K562 (cell line): ENCODE data around the gene STT3B. TPM values are rescaled to one million over a fixed set of nuclear protein-coding genes. Genes with fewer than 3 reads are reported as not detected.

Experiments used
- DIDO1 ChIP-seq: fragments of 450-650 bp; IDR thresholded peaks from 2 replicates; pipeline ENCODE4 v1.6.1; 2016; ENCODE audit warnings: low read depth, missing biosample characterization, missing genetic modification characterization
- DPF2 ChIP-seq: fragments of 450-650 bp; IDR thresholded peaks from 2 replicates; pipeline ENCODE4 v1.6.1; 2016
- FOXK2 ChIP-seq, 2 experiments: fragments of 450-650 bp; IDR thresholded peaks in 1 of 2; conservative IDR thresholded peaks in 1 of 2; 2 replicates each; pipeline ENCODE4 v1.6.1; 2016; ENCODE audit warnings: low read depth in 2 of 2, mild to moderate bottlenecking in 1 of 2
- GMEB1 ChIP-seq: fragments of 250-450 bp; sonication (Bioruptor Pico); IDR thresholded peaks from 2 replicates; pipeline ENCODE4 v1.4.0; 2020; ENCODE audit warnings: mild to moderate bottlenecking
- HDGF ChIP-seq: fragments of 450-650 bp; IDR thresholded peaks from 2 replicates; pipeline ENCODE4 v1.6.1; 2016
- NKRF ChIP-seq: fragments of 450-650 bp; IDR thresholded peaks from 2 replicates; pipeline ENCODE4 v1.6.1; 2016; ENCODE audit warnings: borderline replicate concordance
- PHB2 ChIP-seq: fragments of 450-650 bp; IDR thresholded peaks from 2 replicates; pipeline ENCODE4 v1.6.1; 2017; ENCODE audit warnings: low read depth
- SMAD1 ChIP-seq: fragments of 150-350 bp; IDR thresholded peaks from 2 replicates; pipeline ENCODE4 v1.6.1; 2014; ENCODE audit warnings: low read length, low read depth; ENCODE audit not compliant: partially characterized antibody
- SRSF1 ChIP-seq: fragments of 200-400 bp; formaldehyde crosslinking; IDR thresholded peaks from 2 replicates; pipeline ENCODE4 v1.6.1; 2017; ENCODE audit warnings: mild to moderate bottlenecking, low read depth, low read length, moderate library complexity
- TSHZ1 ChIP-seq: fragments of 250-450 bp; sonication (Bioruptor Pico); IDR thresholded peaks from 2 replicates; pipeline ENCODE4 v1.4.0; 2020; ENCODE audit warnings: mild to moderate bottlenecking, moderate library complexity
- ZBTB40 ChIP-seq, 2 experiments: fragments of 450-650 bp in 1 of 2; sonication (generic) in 1 of 2; formaldehyde crosslinking in 1 of 2; IDR thresholded peaks; 2 replicates each; pipeline versions ENCODE4 v1.7.1 to v1.9.0; 2016 to 2022; ENCODE audit warnings: inconsistent platforms in 1 of 2, mild to moderate bottlenecking in 1 of 2, missing genetic modification reagents in 1 of 2
- ZNF274 ChIP-seq: IDR thresholded peaks from 2 replicates; pipeline ENCODE4 v1.6.1; 2011; ENCODE audit warnings: low read depth, mild to moderate bottlenecking, low read length, moderate library complexity, borderline replicate concordance
- polyA plus RNA-seq, 8 experiments: library from polyadenylated mRNA; depleted of rRNA in 4 of 8; stranded (reverse) in 5 of 8; unstranded in 3 of 8; fragments of >200 nt; fragmentation: Nextera tagmentation in 2 of 8; fragmentation: Illumina TruSeq in 1 of 8; extraction: Ambion mirVana in 2 of 8; extraction: Trizol in 1 of 8; gene quantifications; 2 replicates each; pipeline versions ENCODE4 v1.2.1 to v1.2.3, GENCODE V29; 2011 to 2014; ENCODE audit warnings: inconsistent platforms in 1 of 8, missing spikeins in 1 of 8
- total RNA-seq, 7 experiments: library from RNA; depleted of rRNA in 6 of 7; stranded (reverse); fragments of >200 nt in 6 of 7; fragmentation: Illumina TruSeq in 2 of 7; extraction: Trizol in 2 of 7; gene quantifications; 2 replicates each; pipeline versions ENCODE4 v1.2.1 to v1.2.3, GENCODE V29; 2011 to 2021; ENCODE audit warnings: low replicate concordance in 1 of 7

Gene STT3B
- total and polyA plus RNA-seq, 9 of the 15 experiments (the other 6 are each of a cell fraction or from before 2014, with no cell fraction given): 22.4 to 147 (median 100) TPM

- TF ChIP-seq SRSF1: no peak
- TF ChIP-seq DIDO1 (tag): no peak
- peak; percentile 69 for TF ChIP-seq SMAD1
- no peak for TF ChIP-seq ZBTB40 (IDR thresholded peaks at IDR 0.05)
- TF ChIP-seq ZBTB40 (CRISPR knock-in tag; IDR thresholded peaks at IDR 0.05): no peak
- TF ChIP-seq TSHZ1 (CRISPR knock-in tag): no peak
- no peak for TF ChIP-seq ZNF274
- no peak for TF ChIP-seq NKRF
- 0 out of 2 replicates have a peak, but pooled peaks have one; percentile 29 for TF ChIP-seq GMEB1 (CRISPR knock-in tag)
- peak; percentile 74; the same call in 1 of the 2 replicates for TF ChIP-seq PHB2
- TF ChIP-seq DPF2: peak; percentile 98
- TF ChIP-seq FOXK2 (conservative IDR thresholded peaks at IDR 0.05 in 1 of 2, IDR thresholded peaks at IDR 0.05 in 1 of 2; ENCODE audit: low read depth in 2 of 2): no peak
- no peak for TF ChIP-seq HDGF
These were observed 41.1 kb upstream of the STT3B start (continued) for GRCh38 chr3:31491660-31492059.
